ENCODE results near the gene ZHX3. TPM values are rescaled to one million over a fixed set of nuclear protein-coding genes. Genes with fewer than 3 reads are reported as not detected.

The ZHX3 gene
- total and polyA plus RNA-seq, 2 of the 13 experiments (the other 11 are each of a cell fraction or from before 2014, with no cell fraction given) = 8.4 to 11.7 TPM

- TF ChIP-seq ZNF674 (CRISPR knock-in tag; IDR thresholded peaks at IDR 0.05; ENCODE audit: low read depth) (no peak), FLYWCH1 (CRISPR knock-in tag; IDR thresholded peaks at IDR 0.05) (no peak), ZNF562 (CRISPR knock-in tag; IDR thresholded peaks at IDR 0.05; ENCODE audit: borderline replicate concordance) (no peak), HHEX (CRISPR knock-in tag; IDR thresholded peaks at IDR 0.05) (no peak), ZNF775 (CRISPR knock-in tag; IDR thresholded peaks at IDR 0.05; ENCODE audit: borderline replicate concordance) (0 out of 2 replicates have a peak, but pooled peaks have one; percentile 57), ARHGAP35 (CRISPR knock-in tag; IDR thresholded peaks at IDR 0.05; ENCODE audit: borderline replicate concordance) (no peak), BRCA1 (CRISPR knock-in tag; IDR thresholded peaks at IDR 0.05) (no peak; the same call in 1 of the 2 replicates), CAMTA2 (CRISPR knock-in tag; IDR thresholded peaks at IDR 0.05; ENCODE audit: borderline replicate concordance) (no peak), SMARCE1 (IDR thresholded peaks at IDR 0.05; ENCODE audit: borderline replicate concordance) (no peak), CHCHD3 (CRISPR knock-in tag; IDR thresholded peaks at IDR 0.05) (no peak), HMGA1 (CRISPR knock-in tag; conservative IDR thresholded peaks at IDR 0.05) (no peak), ZNF800 (CRISPR knock-in tag; IDR thresholded peaks at IDR 0.05) (0 out of 2 replicates have a peak, but pooled peaks have one; percentile 73), ATF3 (CRISPR knock-in tag; IDR thresholded peaks at IDR 0.05) (0 out of 2 replicates have a peak, but pooled peaks have one; percentile 41), PREB (CRISPR knock-in tag; IDR thresholded peaks at IDR 0.05) (no peak), SRSF9 (IDR thresholded peaks at IDR 0.05; ENCODE audit: borderline replicate concordance, insufficient read depth, low read depth, low read length, poor library complexity, severe bottlenecking) (no peak), JARID2 (CRISPR knock-in tag; IDR thresholded peaks at IDR 0.05; ENCODE audit: insufficient replicate concordance) (no peak), POLR2A (IDR thresholded peaks at IDR 0.05; ENCODE audit: insufficient read depth in 1 of 2, low read depth in 2 of 2, low read length in 2 of 2) (peak; percentile 48 to 60; a peak in 3 of 4 replicates), ZNF530 (CRISPR knock-in tag; IDR thresholded peaks at IDR 0.05; ENCODE audit: low read depth) (no peak), ZNF563 (CRISPR knock-in tag; IDR thresholded peaks at IDR 0.05) (peak; percentile 63; the same call in 1 of the 2 replicates), ZNF792 (CRISPR knock-in tag; IDR thresholded peaks at IDR 0.05) (0 out of 2 replicates have a peak, but pooled peaks have one; percentile 55), KMT2B (CRISPR knock-in tag; IDR thresholded peaks at IDR 0.05) (peak; percentile 51; the same call in 1 of the 2 replicates), ZFP62 (CRISPR knock-in tag; IDR thresholded peaks at IDR 0.05) (no peak), ZNF619 (CRISPR knock-in tag; IDR thresholded peaks at IDR 0.05) (0 out of 2 replicates have a peak, but pooled peaks have one; percentile 45), NCOR1 (IDR thresholded peaks at IDR 0.05; ENCODE audit: borderline replicate concordance, low read length) (no peak), ZFP36L2 (CRISPR knock-in tag; IDR thresholded peaks at IDR 0.05) (no peak), HOXA9 (CRISPR knock-in tag; IDR thresholded peaks at IDR 0.05; ENCODE audit: borderline replicate concordance) (0 out of 2 replicates have a peak, but pooled peaks have one; percentile 46), ZNF780A (CRISPR knock-in tag; IDR thresholded peaks at IDR 0.05) (0 out of 2 replicates have a peak, but pooled peaks have one; percentile 60), MTA3 (CRISPR knock-in tag; IDR thresholded peaks at IDR 0.05) (no peak)
Observed at GRCh38 chr20:41329435-41330342, 12.2 kb upstream of the ZHX3 start (continued).
